Measurements from ENCODE around the gene STK26.
"Not testable (repeated sequence)": the region's sequence is repeated elsewhere in the genome, so short reads cannot be mapped to it uniquely, and the experiment has no call there.

The STK26 gene
- 84.8 to 103 (median 86.9) reads per million in 4 experiments for total RNA-seq

- DNase-seq, result peak; percentile 58
Measured at GRCh38 chrX:132022967-132023895, at the start of gene STK26. Gene STK26, plus strand, starts transcription at chrX:132023302. Its CDS starts 316 bp downstream, at chrX:132023618.

- DNase-seq, result no peak
Measured at GRCh38 chrX:131975851-131976250, 47.3 kb upstream of the STK26 start.

GRCh38 chrX:131977619-131978018 is 45.5 kb upstream of the STK26 start:
- no peak for DNase-seq

GRCh38 chrX:131979116-131979515 is 44.0 kb upstream of the STK26 start:
- no peak for DNase-seq

- DNase-seq, result no peak
Measured at GRCh38 chrX:131985526-131986049, 37.5 kb upstream of the STK26 start.

GRCh38 chrX:131987252-131987651 is 35.9 kb upstream of the STK26 start:
- no peak for DNase-seq

GRCh38 chrX:131988236-131988635 is 34.9 kb upstream of the STK26 start:
- DNase-seq, result no peak

GRCh38 chrX:132001127-132001526 is 22.0 kb upstream of the STK26 start:
- no peak for DNase-seq

GRCh38 chrX:132004728-132005127 is 18.4 kb upstream of the STK26 start:
- no peak for DNase-seq

GRCh38 chrX:132009350-132009749 is 13.8 kb upstream of the STK26 start:
- DNase-seq, result no peak

GRCh38 chrX:132010213-132010612 is 12.9 kb upstream of the STK26 start:
- DNase-seq, result not testable (repeated sequence)

GRCh38 chrX:132015875-132016274 is 7.2 kb upstream of the STK26 start:
- DNase-seq, result no peak

- DNase-seq, result no peak
Measured at GRCh38 chrX:132016628-132017430, 6.3 kb upstream of the STK26 start.

GRCh38 chrX:132017431-132018185 is 5.5 kb upstream of the STK26 start:
- DNase-seq, result no peak

- DNase-seq, result no peak
Measured at GRCh38 chrX:132022198-132022966, 720 bp upstream of the STK26 start.

- DNase-seq, result peak; percentile 8
Measured at GRCh38 chrX:132023896-132024386, 839 bp downstream of the STK26 start.

- no peak for DNase-seq
Measured at GRCh38 chrX:132025041-132025440, 1.9 kb downstream of the STK26 start.

GRCh38 chrX:132030264-132030663 is 7.2 kb downstream of the STK26 start:
- DNase-seq, result no peak

GRCh38 chrX:132031867-132032266 is 8.8 kb downstream of the STK26 start:
- DNase-seq, result no peak

- DNase-seq, result no peak
Measured at GRCh38 chrX:132033166-132033565, 10.1 kb downstream of the STK26 start.

- DNase-seq, result no peak
Measured at GRCh38 chrX:132034648-132035047, 11.5 kb downstream of the STK26 start.

Measured in effector CD8-positive, alpha-beta T cell (primary cell).